IMR-90 (cell line): ENCODE results near the gene CAVIN2.

Source experiments
- CTCF ChIP-seq: conservative IDR thresholded peaks from 2 replicates; pipeline ENCODE4 v1.5.1; 2012; ENCODE audit warnings: mild to moderate bottlenecking, low read depth, low read length, improper control_type of control experiment
- TF ChIP-seq, protein P1 (sequence below): fragments of 150-350 bp; IDR thresholded peaks from 2 replicates; pipeline ENCODE4 v1.6.1; 2017; ENCODE audit warnings: mild to moderate bottlenecking, antibody characterized with exemption, low read length, low read depth

DNA sequence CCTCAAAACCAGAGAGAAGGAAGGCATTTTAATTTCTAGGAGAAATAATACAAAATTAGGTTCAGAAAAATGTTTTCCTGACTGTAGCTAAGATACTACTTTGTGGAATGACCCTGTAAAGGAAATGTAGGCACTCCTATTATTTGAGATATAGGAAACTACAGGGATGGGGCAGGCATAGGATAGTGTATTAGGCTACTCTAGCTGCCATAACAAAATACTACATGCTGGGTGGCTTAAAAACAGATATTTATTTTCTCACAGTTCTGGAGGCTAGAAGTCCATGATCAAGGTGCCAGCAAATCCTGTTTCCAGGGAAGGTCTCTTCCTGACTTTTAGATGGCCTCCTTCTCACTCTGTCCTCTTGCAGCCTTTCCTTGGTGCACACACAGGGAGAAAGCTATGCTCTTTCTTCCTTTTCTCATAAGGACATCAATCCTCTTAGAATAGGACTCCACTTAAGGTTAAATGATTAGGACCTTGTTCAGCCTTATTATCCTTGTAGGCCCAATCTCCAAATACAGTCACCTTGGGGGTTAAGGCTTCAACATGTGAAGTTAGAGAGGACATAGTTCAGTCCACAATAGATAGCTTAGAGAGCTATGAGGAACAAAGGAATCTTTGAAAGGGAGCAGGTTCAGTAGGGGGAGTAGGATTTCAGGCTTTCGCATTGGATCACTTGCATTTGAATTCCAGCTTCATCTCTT is 14.0 kb upstream of the CAVIN2 start:
- no peak for TF ChIP-seq CTCF
- TF ChIP-seq, protein P1, sequence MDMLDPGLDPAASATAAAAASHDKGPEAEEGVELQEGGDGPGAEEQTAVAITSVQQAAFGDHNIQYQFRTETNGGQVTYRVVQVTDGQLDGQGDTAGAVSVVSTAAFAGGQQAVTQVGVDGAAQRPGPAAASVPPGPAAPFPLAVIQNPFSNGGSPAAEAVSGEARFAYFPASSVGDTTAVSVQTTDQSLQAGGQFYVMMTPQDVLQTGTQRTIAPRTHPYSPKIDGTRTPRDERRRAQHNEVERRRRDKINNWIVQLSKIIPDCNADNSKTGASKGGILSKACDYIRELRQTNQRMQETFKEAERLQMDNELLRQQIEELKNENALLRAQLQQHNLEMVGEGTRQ, result no peak
